ENCODE results near the gene CDH23. TPM values are rescaled to one million over a fixed set of nuclear protein-coding genes. Genes with fewer than 3 reads are reported as not detected.

CDH23 gene
- total and polyA plus RNA-seq, 2 of the 8 experiments (the other 6 are each of a cell fraction or from before 2014, with no cell fraction given): 1.9 to 4.9 TPM

- no peak overlapping the region for H3K9ac ChIP-seq (replicated peaks in 1 of 4; ENCODE audit: extremely low read depth in 1 of 4, low read depth in 3 of 4, low read length in 3 of 4)
- H2BK20ac ChIP-seq (ENCODE audit: low read length): no peak overlapping the region
- H3K4me3 ChIP-seq (ENCODE audit: extremely low read depth in 1 of 4, insufficient read depth in 2 of 4, low read depth in 3 of 4, low read length in 4 of 4): no peak overlapping the region
- FAIRE-seq (no peak), DNase-seq (ENCODE audit: low read depth in 1 of 2, low spot score in 2 of 2) (no peak)
- peaks cover 0 to 3% of the 10 kb centered on the region in 2 experiments; a peak in 1 of 4 replicates for H3K9me3 ChIP-seq (ENCODE audit: insufficient read depth in 2 of 2, low read depth in 1 of 2, low read length in 1 of 2)
- peaks cover 0 to 21% (median 16%) of the 10 kb centered on the region in 4 experiments; a peak in 6 of 7 replicates for H3K27me3 ChIP-seq (replicated peaks in 1 of 4; ENCODE audit: control insufficient read depth in 3 of 4, extremely low read depth in 1 of 4, insufficient read depth in 3 of 4, low read length in 3 of 4)
- H2AFZ ChIP-seq (ENCODE audit: low read length): no peak overlapping the region
- H2BK15ac ChIP-seq (ENCODE audit: low read length): no peak overlapping the region
- no peak overlapping the region for H3K56ac ChIP-seq (replicated peaks; ENCODE audit: insufficient read length, low read depth, low read length)
- H4K5ac ChIP-seq (ENCODE audit: insufficient read length, low read depth, low read length): no peak overlapping the region
- H2BK120ac ChIP-seq (replicated peaks; ENCODE audit: low read depth, low read length): no peak overlapping the region
- H3K4me1 ChIP-seq (replicated peaks in 1 of 4; ENCODE audit: control insufficient read depth in 3 of 4, insufficient read depth in 4 of 4, low read length in 3 of 4): peaks cover 0 to 4% (median 1%) of the 10 kb centered on the region in 4 experiments; a peak in 1 of 7 replicates
- H3K4me2 ChIP-seq (ENCODE audit: insufficient read depth in 1 of 2, low read depth in 2 of 2, low read length in 2 of 2): no peak overlapping the region
- H3K36me3 ChIP-seq (ENCODE audit: control insufficient read depth in 2 of 4, insufficient read depth in 4 of 4, low read length in 3 of 4): no peaks in the 10 kb centered on the region
- ChIA-PET CTCF (ENCODE audit: partially characterized antibody) (interaction anchor here (0.9 to 3.0 kb wide), 8 partner anchors 16 to 155 kb away, joined by 3 to 10 read pairs (median 6); no protein-coding TSS in a partner anchor), POLR2A (ENCODE audit: partially characterized antibody) (no interaction called here)
- no peak overlapping the region for H3K23ac ChIP-seq (ENCODE audit: insufficient read length)
- H3K14ac ChIP-seq (ENCODE audit: insufficient read length): no peak overlapping the region
- no peak overlapping the region for H3K4ac ChIP-seq (replicated peaks; ENCODE audit: insufficient read length, low read depth, low read length)
- H4K8ac ChIP-seq (ENCODE audit: extremely low read depth, insufficient read depth, low read length): no peak overlapping the region
- H3K79me1 ChIP-seq (ENCODE audit: low read depth, low read length): no peaks in the 10 kb centered on the region
- no peak overlapping the region for H2BK12ac ChIP-seq (ENCODE audit: low read depth, low read length)
- no peaks in the 10 kb centered on the region; the same call in 1 of the 2 replicates for H3K23me2 ChIP-seq (ENCODE audit: low read depth, low read length)
- WGBS, 2 experiments (ENCODE audit: extremely low coverage in 1 of 2, insufficient coverage in 1 of 2, insufficient read length in 1 of 2, insufficient replicate concordance in 2 of 2, low coverage in 1 of 2, low lambda C conversion rate in 2 of 2, missing lambda C conversion rate in 1 of 2): 89% methylated on average over 6 of the region's 6 CpGs; no CpG with 5 or more reads in 1 of the 2 experiments
- no peak overlapping the region for H3K18ac ChIP-seq (ENCODE audit: extremely low read depth, low read length)
- no peak overlapping the region for H4K91ac ChIP-seq (replicated peaks; ENCODE audit: insufficient read length, low read length)
- H4K20me1 ChIP-seq (replicated peaks in 1 of 2; ENCODE audit: control insufficient read depth in 1 of 2, insufficient read depth in 2 of 2, low read length in 2 of 2): no peaks in the 10 kb centered on the region
- no peak overlapping the region for H2AK5ac ChIP-seq (ENCODE audit: low read depth, low read length)
- H3K27ac ChIP-seq (ENCODE audit: low read depth, low read length): no peak overlapping the region
- H2BK5ac ChIP-seq (ENCODE audit: low read depth, low read length): no peak overlapping the region
- H3K79me2 ChIP-seq (ENCODE audit: control insufficient read depth in 1 of 2, insufficient read depth in 2 of 2, low read length in 2 of 2): no peaks in the 10 kb centered on the region
- TF ChIP-seq TEAD4 (IDR thresholded peaks at IDR 0.05; ENCODE audit: low read depth, low read length) (no peak), HDAC2 (IDR thresholded peaks at IDR 0.05; ENCODE audit: borderline replicate concordance in 1 of 2, low read depth in 2 of 2, low read length in 2 of 2) (no peak), TBP (IDR thresholded peaks at IDR 0.05; ENCODE audit: low read depth, low read length) (no peak), KDM5A (IDR thresholded peaks at IDR 0.05; ENCODE audit: low read length) (no peak), BACH1 (IDR thresholded peaks at IDR 0.05; ENCODE audit: low read length) (no peak), CHD1 (IDR thresholded peaks at IDR 0.05; ENCODE audit: low read depth, low read length) (no peak), ATF2 (IDR thresholded peaks at IDR 0.05; ENCODE audit: low read length) (no peak), EP300 (IDR thresholded peaks at IDR 0.05; ENCODE audit: borderline replicate concordance in 1 of 2, low read depth in 2 of 2, low read length in 2 of 2) (no peak), NRF1 (IDR thresholded peaks at IDR 0.05; ENCODE audit: low read depth, low read length) (no peak), CTBP2 (IDR thresholded peaks at IDR 0.05; ENCODE audit: borderline replicate concordance, insufficient read depth, insufficient read length, low read length) (no peak), TCF12 (IDR thresholded peaks at IDR 0.05; ENCODE audit: low read depth, low read length) (no peak), EGR1 (IDR thresholded peaks at IDR 0.05; ENCODE audit: borderline replicate concordance, low read depth, low read length) (no peak)
Observed at GRCh38 chr10:71492872-71493271, 96.2 kb downstream of the CDH23 start.
